ENCODE data around the gene POLR1A.

DNA sequence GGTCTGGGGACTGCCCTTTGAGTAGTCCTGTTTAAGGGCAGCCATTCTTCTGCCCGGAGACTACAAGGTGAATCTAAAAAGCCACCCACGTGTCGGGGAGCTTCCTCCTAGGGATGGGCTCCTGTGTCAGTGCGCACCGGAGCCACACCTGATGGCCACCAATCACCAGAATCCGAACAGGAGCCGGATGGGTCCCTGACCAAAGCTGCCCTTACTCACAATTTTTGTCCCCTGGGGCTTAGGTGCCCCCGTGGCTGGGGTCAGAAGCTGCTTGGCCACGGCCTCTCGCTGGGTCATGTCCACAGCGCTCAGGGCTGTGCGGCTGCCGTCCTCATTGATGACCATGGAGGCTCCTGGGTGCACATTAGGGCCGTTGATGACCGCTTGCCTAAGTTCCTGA is 30.9 kb downstream of the POLR1A start:
- TF ChIP-seq POLR2A (IDR thresholded peaks at IDR 0.05; ENCODE audit: low read depth) (no peak), EP300 (IDR thresholded peaks at IDR 0.05) (no peak)
